H1 (cell line): Measurements from ENCODE around the gene RAD54L. TPM values are rescaled to one million over a fixed set of nuclear protein-coding genes. Genes with fewer than 3 reads are reported as not detected.

ENCODE experiments used
- CTCF ChIA-PET: fragments of 300-600 bp; sonication (Branson Sonifier 250); formaldehyde crosslinking; loops from one replicate; lab custom pipeline; 2021; ENCODE audit not compliant: partially characterized antibody; lab: Charles Lee
- POLR2A ChIA-PET: fragments of 300-600 bp; sonication (Branson Sonifier 250); formaldehyde crosslinking; loops from one replicate; lab custom pipeline; 2021; ENCODE audit warnings: inconsistent platforms; ENCODE audit not compliant: partially characterized antibody; lab: Charles Lee
- DNase-seq, 2 experiments: peaks; one replicate each; pipeline versions ENCODE4 v3.0.0 to v3.0.0-alpha.2; 2010 to 2022; ENCODE audit warnings: low spot score in 2 of 2, low read depth in 1 of 2, mixed read lengths in 1 of 2
- FAIRE-seq: peaks from 2 replicates; lab custom pipeline; 2011; peaks lifted over from hg19 to GRCh38; lab: Jason Lieb, UNC
- H2AFZ ChIP-seq: 2 replicates; pipeline ENCODE4 v1.8.1; 2012; ENCODE audit warnings: low read length, inconsistent platforms
- H2AK5ac ChIP-seq: 2 replicates; pipeline ENCODE4 v1.6.1; 2013; ENCODE audit warnings: low read depth, low read length
- H2BK120ac ChIP-seq: replicated peaks from 2 replicates; pipeline ENCODE3; 2013; ENCODE audit warnings: low read depth, low read length, inconsistent platforms
- H2BK12ac ChIP-seq: 2 replicates; pipeline ENCODE4 v1.6.1; 2013; ENCODE audit warnings: low read depth, low read length
- H2BK15ac ChIP-seq: 2 replicates; pipeline ENCODE4 v1.6.1; 2013; ENCODE audit warnings: low read length
- H2BK20ac ChIP-seq: 2 replicates; pipeline ENCODE4 v1.6.1; 2013; ENCODE audit warnings: low read length
- H2BK5ac ChIP-seq: 2 replicates; pipeline ENCODE4 v1.6.1; 2013; ENCODE audit warnings: low read depth, low read length
- H3K14ac ChIP-seq: 2 replicates; pipeline ENCODE4 v1.6.1; 2013; ENCODE audit warnings: inconsistent platforms; ENCODE audit not compliant: insufficient read length
- H3K18ac ChIP-seq: 2 replicates; pipeline ENCODE4 v1.6.1; 2013; ENCODE audit warnings: low read length; ENCODE audit errors: extremely low read depth
- H3K23ac ChIP-seq: 2 replicates; pipeline ENCODE4 v1.6.1; 2013; ENCODE audit warnings: inconsistent platforms; ENCODE audit not compliant: insufficient read length
- H3K23me2 ChIP-seq: 2 replicates; pipeline ENCODE4 v1.6.1; 2013; ENCODE audit warnings: low read depth, low read length
- H3K27ac ChIP-seq: 2 replicates; pipeline ENCODE4 v1.6.1; 2011; ENCODE audit warnings: low read depth, low read length, inconsistent platforms
- H3K27me3 ChIP-seq, 4 experiments: replicated peaks in 1 of 4; 1 replicate in 1 of 4; 2 replicates in 3 of 4; pipeline versions ENCODE4 v1.6.1 to v1.8.1; 2011 to 2013; ENCODE audit warnings: low read length in 3 of 4, mild to moderate bottlenecking in 3 of 4, inconsistent platforms in 2 of 4, mixed read lengths in 2 of 4, moderate library complexity in 1 of 4; ENCODE audit not compliant: control insufficient read depth in 3 of 4, insufficient read depth in 3 of 4; ENCODE audit errors: extremely low read depth in 1 of 4
- H3K36me3 ChIP-seq, 4 experiments: 2 replicates each; pipeline versions ENCODE4 v1.6.1 to v1.8.1; 2011 to 2013; ENCODE audit warnings: mild to moderate bottlenecking in 4 of 4, low read length in 3 of 4, moderate library complexity in 2 of 4, control low read depth in 1 of 4, inconsistent platforms in 1 of 4; ENCODE audit not compliant: insufficient read depth in 4 of 4, control insufficient read depth in 2 of 4
- H3K4ac ChIP-seq: replicated peaks from 2 replicates; pipeline ENCODE3; 2013; ENCODE audit warnings: low read length, low read depth, mixed read lengths, inconsistent platforms; ENCODE audit not compliant: insufficient read length
- H3K4me1 ChIP-seq, 4 experiments: replicated peaks in 1 of 4; 1 replicate in 1 of 4; 2 replicates in 3 of 4; pipeline versions ENCODE4 v1.6.1 to v1.8.1; 2011 to 2013; ENCODE audit warnings: low read length in 3 of 4, inconsistent platforms in 2 of 4, mixed read lengths in 1 of 4; ENCODE audit not compliant: insufficient read depth in 4 of 4, control insufficient read depth in 3 of 4
- H3K4me2 ChIP-seq, 2 experiments: 2 replicates each; pipeline versions ENCODE4 v1.6.1 to v1.8.1; 2011 to 2013; ENCODE audit warnings: low read depth in 2 of 2, low read length in 2 of 2, control low read depth in 1 of 2, inconsistent platforms in 1 of 2, mild to moderate bottlenecking in 1 of 2; ENCODE audit not compliant: insufficient read depth in 1 of 2
- H3K4me3 ChIP-seq, 4 experiments: fragments of 200-600, 300-600 bp in 1 of 4; sonication (generic), shearing (Covaris generic), sonication (Bioruptor Twin) in 1 of 4; 2 replicates each; pipeline versions ENCODE4 v1.5.1 to v1.8.1; 2011 to 2016; ENCODE audit warnings: low read length in 4 of 4, low read depth in 3 of 4, control low read depth in 2 of 4, inconsistent platforms in 2 of 4, mild to moderate bottlenecking in 2 of 4, mixed read lengths in 1 of 4, moderate library complexity in 1 of 4; ENCODE audit not compliant: insufficient read depth in 2 of 4; ENCODE audit errors: extremely low read depth in 1 of 4
- H3K56ac ChIP-seq: replicated peaks from 2 replicates; pipeline ENCODE3; 2013; ENCODE audit warnings: low read depth, mild to moderate bottlenecking, mixed read lengths, low read length, inconsistent platforms; ENCODE audit not compliant: insufficient read length
- H3K79me1 ChIP-seq: 2 replicates; pipeline ENCODE4 v1.6.1; 2013; ENCODE audit warnings: low read depth, low read length, control low read depth
- H3K79me2 ChIP-seq, 2 experiments: 2 replicates each; pipeline versions ENCODE4 v1.6.1 to v1.8.1; 2012 to 2013; ENCODE audit warnings: low read length in 2 of 2, mild to moderate bottlenecking in 2 of 2, inconsistent platforms in 1 of 2; ENCODE audit not compliant: insufficient read depth in 2 of 2, control insufficient read depth in 1 of 2
- H3K9ac ChIP-seq, 4 experiments: replicated peaks in 1 of 4; 1 replicate in 1 of 4; 2 replicates in 3 of 4; pipeline versions ENCODE4 v1.6.1 to v1.8.1; 2011 to 2013; ENCODE audit warnings: low read depth in 3 of 4, low read length in 3 of 4, control low read depth in 2 of 4, mild to moderate bottlenecking in 2 of 4, moderate library complexity in 2 of 4, inconsistent platforms in 1 of 4; ENCODE audit errors: extremely low read depth in 1 of 4
- H3K9me3 ChIP-seq, 2 experiments: 2 replicates each; pipeline versions ENCODE4 v1.6.1 to v1.8.1; 2012 to 2013; ENCODE audit warnings: mild to moderate bottlenecking in 2 of 2, moderate library complexity in 2 of 2, control low read depth in 1 of 2, inconsistent platforms in 1 of 2, low read depth in 1 of 2, low read length in 1 of 2, mixed read lengths in 1 of 2; ENCODE audit not compliant: insufficient read depth in 2 of 2
- H4K20me1 ChIP-seq, 2 experiments: replicated peaks in 1 of 2; 2 replicates each; pipeline versions ENCODE3 to v1.8.1; 2011 to 2013; ENCODE audit warnings: inconsistent platforms in 2 of 2, low read length in 2 of 2, mild to moderate bottlenecking in 1 of 2; ENCODE audit not compliant: insufficient read depth in 2 of 2, control insufficient read depth in 1 of 2
- H4K5ac ChIP-seq: 2 replicates; pipeline ENCODE4 v1.6.1; 2013; ENCODE audit warnings: low read length, low read depth, mixed read lengths, inconsistent platforms; ENCODE audit not compliant: insufficient read length
- H4K8ac ChIP-seq: 2 replicates; pipeline ENCODE4 v1.8.0; 2013; ENCODE audit warnings: mild to moderate bottlenecking, moderate library complexity, low read length, inconsistent platforms; ENCODE audit not compliant: insufficient read depth; ENCODE audit errors: extremely low read depth
- H4K91ac ChIP-seq: replicated peaks from 2 replicates; pipeline ENCODE3; 2013; ENCODE audit warnings: low read length, mixed read lengths, inconsistent platforms; ENCODE audit not compliant: insufficient read length
- CEBPB ChIP-seq: IDR thresholded peaks from 2 replicates; pipeline ENCODE4 v1.6.1; 2012; ENCODE audit warnings: low read depth, low read length
- EP300 ChIP-seq, 2 experiments: IDR thresholded peaks; 1 replicate in 1 of 2; 2 replicates in 1 of 2; pipeline ENCODE4 v1.6.1; 2011 to 2012; ENCODE audit warnings: low read depth in 2 of 2, low read length in 2 of 2, mild to moderate bottlenecking in 2 of 2, borderline replicate concordance in 1 of 2, inconsistent platforms in 1 of 2, moderate library complexity in 1 of 2
- FOSL1 ChIP-seq: IDR thresholded peaks from 2 replicates; pipeline ENCODE4 v1.6.1; 2011; ENCODE audit warnings: mild to moderate bottlenecking, low read depth, low read length, moderate library complexity; ENCODE audit not compliant: insufficient read depth
- JUND ChIP-seq: IDR thresholded peaks from 2 replicates; pipeline ENCODE4 v1.6.1; 2011; ENCODE audit warnings: mild to moderate bottlenecking, improper control_type of control experiment, low read length
- KDM1A ChIP-seq: fragments of 200-600, 300-600 bp; sonication (generic); IDR thresholded peaks from 2 replicates; pipeline ENCODE4 v1.7.1; 2016; ENCODE audit warnings: mild to moderate bottlenecking, low read length, borderline replicate concordance
- POLR2AphosphoS5 ChIP-seq: IDR thresholded peaks from 2 replicates; pipeline ENCODE4 v1.6.1; 2011; ENCODE audit warnings: low read depth, low read length
- POU5F1 ChIP-seq: IDR thresholded peaks from 2 replicates; pipeline ENCODE4 v1.6.1; 2011; ENCODE audit warnings: low read depth, mild to moderate bottlenecking, low read length, moderate library complexity
- RNF2 ChIP-seq: fragments of 200-900, 300-1000 bp; sonication (generic); IDR thresholded peaks from 2 replicates; pipeline ENCODE4 v1.7.1; 2016; ENCODE audit warnings: borderline replicate concordance, low read depth, mild to moderate bottlenecking, antibody characterized with exemption, low read length; ENCODE audit not compliant: poor library complexity, severe bottlenecking; ENCODE audit errors: missing control alignments
- RXRA ChIP-seq: IDR thresholded peaks from 2 replicates; pipeline ENCODE4 v1.6.1; 2011; ENCODE audit warnings: low read depth, mild to moderate bottlenecking, low read length, moderate library complexity; ENCODE audit not compliant: insufficient read depth
- SUZ12 ChIP-seq: fragments of 200-600 bp; sonication (generic); IDR thresholded peaks from 2 replicates; pipeline ENCODE4 v1.6.1; 2012; ENCODE audit warnings: mild to moderate bottlenecking, inconsistent platforms, low read length, moderate library complexity, mixed read lengths
- TAF1 ChIP-seq: IDR thresholded peaks from 2 replicates; pipeline ENCODE4 v1.6.1; 2011; ENCODE audit warnings: mild to moderate bottlenecking, low read depth, low read length
- USF2 ChIP-seq: IDR thresholded peaks from 2 replicates; pipeline ENCODE4 v1.6.1; 2011; ENCODE audit warnings: low read length, improper control_type of control experiment
- ZNF274 ChIP-seq: IDR thresholded peaks from 2 replicates; pipeline ENCODE4 v1.7.0; 2012; ENCODE audit warnings: low read length, borderline replicate concordance; ENCODE audit errors: extremely low read depth
- WGBS, 2 experiments: shearing (Covaris generic) in 1 of 2; methylation state at CpG; one replicate each; pipeline versions ENCODE4 v1.1.6 to v1.1.7; 2013 to 2015; ENCODE audit warnings: low lambda C conversion rate in 2 of 2, mixed read lengths in 2 of 2, inconsistent platforms in 1 of 2, low coverage in 1 of 2, missing lambda C conversion rate in 1 of 2; ENCODE audit not compliant: insufficient replicate concordance in 2 of 2, insufficient coverage in 1 of 2, insufficient read length in 1 of 2; ENCODE audit errors: extremely low coverage in 1 of 2, missing lambda C conversion rate in 1 of 2; 5-methylcytosine and 5-hydroxymethylcytosine counted together
- polyA plus RNA-seq, 7 experiments: library from polyadenylated mRNA; depleted of rRNA in 3 of 7; stranded (reverse) in 5 of 7; unstranded in 2 of 7; fragments of >200 nt in 5 of 7; fragments of 200-250 nt in 2 of 7; gene quantifications; 1 replicate in 5 of 7; 2 replicates in 1 of 7; 4 replicates in 1 of 7; pipeline versions ENCODE4 v1.2.1 to v1.2.3, GENCODE V29; 2011 to 2013; ENCODE audit warnings: missing spikeins in 2 of 7, mixed read lengths in 2 of 7
- total RNA-seq: library from RNA; stranded (reverse); fragmentation: NEBNext Ultra II Directional; extraction: Animal tissue kit (Norgen Biotek cat#: 25700); gene quantifications from 2 replicates; pipeline ENCODE4 v1.2.1, GENCODE V29; 2021

The RAD54L gene
- total and polyA plus RNA-seq, 2 of the 8 experiments (the other 6 are each of a cell fraction or from before 2014, with no cell fraction given): 43.5 to 50.3 TPM

DNA sequence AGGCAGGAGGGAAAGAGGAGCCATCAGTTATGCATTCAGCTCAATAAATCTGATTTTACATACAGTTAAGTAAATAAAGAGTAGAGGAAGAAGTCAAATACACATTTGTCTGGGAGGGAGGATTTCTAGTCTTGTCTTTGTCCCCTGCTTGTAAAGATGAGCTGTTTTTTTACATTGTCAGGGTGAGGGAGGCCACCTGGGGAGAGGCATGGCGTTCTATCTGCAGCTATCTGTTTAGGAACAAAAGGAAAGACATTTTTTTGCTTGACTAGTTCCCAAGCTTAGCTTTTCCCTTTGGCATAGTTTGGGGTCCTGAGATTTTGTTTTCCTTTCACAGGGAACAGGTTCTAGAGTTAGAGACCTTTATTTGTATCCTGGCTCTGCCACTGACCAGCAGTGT, 14.9 kb downstream of the RAD54L start:
- Histone ChIP-seq H3K79me2 (no peaks in the 10 kb centered on the region), H3K56ac (no peak overlapping the region), H3K23me2 (no peaks in the 10 kb centered on the region), H4K20me1 (peaks cover under 1 to 5% of the 10 kb centered on the region in 2 experiments), H3K27ac (no peak overlapping the region), H2AK5ac (no peak overlapping the region), H4K91ac (no peak overlapping the region), H3K36me3 (peaks cover 36 to 89% (median 76%) of the 10 kb centered on the region in 4 experiments), H3K4me1 (no peaks in the 10 kb centered on the region), H2BK5ac (no peak overlapping the region), H3K23ac (no peak overlapping the region), H2BK20ac (no peak overlapping the region), H2BK12ac (no peak overlapping the region), H2AFZ (no peak overlapping the region), H3K4me2 (no peak overlapping the region), H3K9ac (no peak overlapping the region), H4K5ac (no peak overlapping the region), H3K4me3 (no peak overlapping the region), H3K27me3 (no peaks in the 10 kb centered on the region; a peak in 1 of 7 replicates), H3K4ac (no peak overlapping the region), H2BK120ac (no peak overlapping the region), H3K18ac (no peak overlapping the region), H3K9me3 (no peaks in the 10 kb centered on the region), H3K14ac (no peak overlapping the region), H2BK15ac (no peak overlapping the region), H3K79me1 (no peaks in the 10 kb centered on the region; the same call in 1 of the 2 replicates), H4K8ac (no peak overlapping the region)
- FAIRE-seq (no peak), DNase-seq (no peak)
- ChIA-PET CTCF (interaction anchor here (0.9 to 1.8 kb wide), 6 partner anchors 11 to 227 kb away, joined by 3 to 6 read pairs (median 4); no protein-coding TSS in a partner anchor), POLR2A (interaction anchor here (0.7 to 29.9 kb wide), 4 partner anchors 11 to 679 kb away, joined by 3 to 689 read pairs (median 52); partner anchors contain the start of genes LRRC41, NASP, RAD54L and UQCRH)
- WGBS, 2 experiments: 90% methylated on average over 1 of the region's 1 CpG; no CpG with 5 or more reads in 1 of the 2 experiments
- TF ChIP-seq FOSL1 (no peak), RXRA (no peak), KDM1A (no peak), TAF1 (no peak), EP300 (IDR thresholded peaks at IDR 0.05; ENCODE audit: borderline replicate concordance in 1 of 2, low read depth in 2 of 2, low read length in 2 of 2) (no peak), JUND (no peak), ZNF274 (no peak), CEBPB (no peak), POU5F1 (no peak), SUZ12 (no peak), RNF2 (no peak), USF2 (no peak), POLR2AphosphoS5 (no peak)
